GM20431 (cell line): Measurements from ENCODE around the gene MAF.

ENCODE experiments used
- in situ Hi-C: fragments of 300-500 bp; cut with MseI, MboI; formaldehyde crosslinking; loops from one replicate; pipeline ENCODE4 v1.15.0; 2020; ENCODE audit warnings: low sequenced_read_pairs; ENCODE audit not compliant: unreplicated experiment

MAF gene

DNA sequence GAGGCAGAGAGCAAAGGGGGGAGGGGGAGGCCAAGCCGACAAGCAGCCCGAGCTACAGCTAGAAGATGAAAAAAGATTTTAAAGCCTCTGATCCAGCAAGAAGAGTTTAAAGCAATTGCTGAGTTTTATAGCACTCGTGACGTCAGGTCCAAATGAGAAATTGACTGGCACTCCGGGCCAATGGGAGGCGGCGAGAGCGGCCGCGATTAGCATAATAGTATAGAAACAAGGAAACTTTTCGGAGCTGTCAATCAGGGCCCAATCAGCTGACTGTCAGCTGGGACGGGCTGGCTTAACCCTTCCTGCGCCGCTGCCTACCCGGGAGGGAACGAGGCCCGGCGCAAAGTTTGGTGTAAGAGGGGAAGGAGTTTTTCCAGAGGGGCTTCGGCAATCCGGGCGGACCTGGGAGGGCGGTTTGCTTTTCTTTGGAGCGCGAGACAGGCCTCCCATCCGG lies at the start of gene MAF:
TSS of gene MAF (minus strand) at position 100 of the 454 bp plus-strand sequence. CDS start 835 bp downstream, outside the sequence.
- in situ Hi-C loops = no loop called here

DNA sequence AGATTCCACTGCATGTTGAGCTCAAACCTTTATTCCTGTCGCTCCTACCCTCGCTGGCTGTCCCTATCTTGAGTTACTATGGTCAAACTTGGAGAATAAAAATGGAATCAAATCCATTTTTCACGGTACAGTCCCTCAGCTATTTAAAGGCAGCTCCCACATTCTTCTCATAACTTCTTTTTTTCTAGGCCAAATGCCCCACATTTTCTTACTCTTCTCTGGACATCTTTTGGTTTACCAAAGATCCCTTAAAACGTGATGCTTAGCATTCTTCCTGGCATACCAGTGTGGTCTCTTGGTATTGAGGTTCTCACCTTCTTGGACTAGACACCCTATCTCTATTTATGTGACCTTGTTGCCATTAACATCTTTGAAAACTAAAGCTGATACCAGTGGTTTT lies 48.3 kb upstream of the MAF start:
- in situ Hi-C loops = no loop called here

DNA sequence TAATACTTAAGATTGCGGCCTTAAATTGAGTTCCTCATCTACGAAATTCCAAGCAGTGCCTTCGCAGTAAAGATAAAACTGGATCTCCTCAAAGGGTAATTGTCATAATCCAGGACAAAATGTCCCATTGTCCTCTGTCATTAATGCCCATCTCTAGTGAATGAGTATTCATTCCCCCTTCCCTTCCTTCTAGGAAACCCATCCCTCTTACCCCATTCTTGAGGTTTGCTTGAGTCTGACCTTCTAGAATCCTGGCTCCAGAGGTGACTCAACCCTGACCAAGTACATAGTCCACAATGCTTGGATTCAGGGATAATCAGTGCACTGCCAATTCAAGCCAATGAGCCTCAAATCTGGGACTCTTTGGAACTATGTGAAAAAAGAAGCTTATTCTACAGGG lies 47.0 kb upstream of the MAF start:
- in situ Hi-C loops = no loop called here

DNA sequence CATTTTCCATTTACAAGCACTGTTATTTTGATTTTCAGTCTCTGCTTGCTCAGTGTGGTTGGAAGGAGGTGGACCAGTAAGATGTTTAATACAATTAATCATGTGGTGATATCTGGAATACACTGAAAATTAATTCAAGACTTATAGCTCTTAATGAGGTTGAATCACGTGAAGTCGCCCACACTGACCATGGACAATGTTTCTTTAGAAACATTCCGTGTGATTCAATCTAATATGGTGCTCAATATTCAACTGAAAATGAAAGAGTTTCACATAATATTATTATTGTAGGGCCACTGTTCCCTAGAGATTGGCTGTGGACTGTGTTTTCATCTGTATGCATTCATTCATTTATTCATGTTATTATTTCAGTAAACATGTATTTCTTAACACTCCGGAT lies 45.2 kb upstream of the MAF start:
- in situ Hi-C loops = no loop called here

DNA sequence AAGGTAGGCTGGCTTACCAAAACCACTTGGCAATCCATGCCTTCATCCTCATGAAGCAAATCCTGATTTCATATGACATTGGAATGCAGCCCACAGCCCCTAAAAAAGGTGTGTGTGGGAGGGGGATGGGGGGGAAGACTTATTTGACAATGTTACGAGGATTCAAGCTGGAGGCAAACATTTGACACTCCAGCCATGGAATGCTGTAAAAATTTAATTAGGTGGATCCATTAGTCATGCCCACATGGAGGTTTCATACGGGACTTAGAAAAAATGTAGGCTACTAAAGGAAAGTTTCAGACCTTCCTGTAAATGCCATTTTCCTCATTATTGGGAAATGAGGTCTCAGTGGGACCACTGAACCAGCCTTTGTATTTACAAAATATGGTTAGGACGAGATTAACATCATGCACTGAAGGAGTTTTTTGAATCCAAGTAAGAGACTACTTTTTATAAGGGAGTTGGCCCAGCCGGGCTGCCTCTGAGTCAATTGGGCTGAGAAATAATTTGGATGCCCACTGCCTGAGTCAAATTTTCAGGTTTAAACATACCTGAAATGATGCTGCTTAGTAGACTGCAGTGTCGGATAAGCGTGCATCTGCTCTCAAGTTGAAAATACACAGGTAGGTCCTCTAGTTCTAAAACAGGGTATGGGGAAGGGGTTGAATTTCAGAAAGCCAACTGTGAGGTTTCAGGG lies 44.6 kb upstream of the MAF start:
- in situ Hi-C loops = no loop called here

DNA sequence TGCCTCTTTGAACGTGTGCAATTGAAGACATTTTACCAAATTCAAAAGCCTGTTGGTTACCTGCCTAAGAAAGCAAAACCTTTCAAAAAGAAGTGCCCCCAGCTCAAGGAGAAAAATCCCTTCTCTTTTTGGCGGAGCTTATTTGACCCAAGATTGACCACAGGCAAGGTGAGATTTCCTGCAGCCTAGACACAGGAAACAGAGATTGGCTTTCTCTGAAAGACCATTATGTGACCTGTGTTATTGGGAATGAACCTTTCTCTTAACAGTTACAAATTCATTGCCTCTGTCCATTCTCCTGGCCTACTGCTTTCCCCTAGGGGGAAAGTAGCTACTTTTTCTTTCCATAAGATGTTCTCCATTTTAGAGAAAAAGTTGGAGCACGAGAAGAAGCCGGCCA lies 42.1 kb upstream of the MAF start:
- in situ Hi-C loops = no loop called here

DNA sequence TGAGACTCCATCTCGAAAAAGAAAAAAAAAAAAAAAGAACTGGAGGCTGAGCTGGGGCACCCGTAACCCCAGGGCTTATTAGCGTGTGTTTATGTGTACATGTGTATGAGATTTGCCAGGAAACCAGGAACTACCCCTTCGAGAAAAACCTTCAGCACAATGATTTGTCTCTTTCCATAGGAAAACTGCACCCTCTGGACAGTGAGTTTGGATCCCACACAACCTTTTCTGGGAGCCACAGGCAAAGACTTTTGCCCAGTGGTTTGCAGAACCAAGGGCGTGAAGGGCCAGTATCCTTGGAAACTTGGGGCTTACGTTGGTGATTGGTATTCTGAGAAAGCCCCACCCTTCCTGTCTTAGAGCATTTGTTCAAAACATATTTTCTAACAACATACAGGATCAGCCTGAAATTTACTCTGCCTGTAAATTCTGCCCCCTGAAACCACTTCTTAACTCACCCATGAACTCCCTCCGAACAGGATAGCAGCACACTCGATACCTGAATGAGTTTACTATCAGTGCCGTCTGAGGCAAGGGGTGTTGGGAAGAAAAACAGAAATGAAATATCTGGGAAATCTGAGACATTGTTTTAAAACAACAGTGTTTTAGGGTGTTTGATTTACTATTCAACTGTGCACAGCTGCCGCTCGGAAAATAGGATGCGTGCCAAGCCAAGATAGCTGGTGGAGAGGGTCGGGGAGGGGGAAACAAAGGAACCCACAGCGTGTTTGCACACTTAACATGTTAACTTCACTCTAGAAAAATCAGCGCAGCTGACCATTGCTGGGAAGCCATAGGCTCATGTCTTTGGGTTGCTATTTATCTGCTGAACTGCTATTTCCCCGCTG lies 40.2 kb upstream of the MAF start:
- in situ Hi-C loops = no loop called here

DNA sequence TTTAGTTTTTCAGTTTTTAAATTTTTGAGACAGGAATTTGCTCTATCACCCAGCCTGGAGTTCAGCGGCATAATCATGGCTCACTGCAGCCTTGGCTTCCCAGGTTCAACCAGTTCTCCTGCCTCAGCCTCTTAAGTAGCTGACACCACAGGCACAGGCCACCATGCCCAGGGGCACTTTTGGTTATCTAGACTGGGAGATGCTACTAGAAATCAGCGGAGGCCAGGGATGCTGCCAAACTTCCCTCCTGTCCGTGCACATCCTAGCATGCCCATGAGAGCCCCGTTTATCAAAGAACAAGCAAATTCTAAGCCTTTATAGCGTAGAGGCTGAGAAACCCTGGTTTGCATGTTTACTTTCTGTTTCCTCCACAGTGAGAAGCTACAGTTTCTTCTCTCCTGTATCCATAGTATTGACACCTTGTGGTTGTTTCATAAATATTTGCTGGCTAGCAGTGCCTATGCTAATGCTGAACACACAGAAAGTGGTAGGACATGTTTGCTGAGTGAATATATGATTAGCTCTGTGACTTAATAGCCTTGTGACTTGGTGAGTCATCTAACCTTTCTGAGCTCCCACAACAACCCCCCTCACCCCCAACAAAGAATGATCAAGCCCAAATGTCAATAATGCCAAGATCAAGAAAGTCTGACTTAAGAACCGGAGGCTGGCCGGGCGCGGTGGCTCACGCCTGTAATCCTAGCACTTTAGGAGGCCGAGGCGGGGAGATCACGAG lies 39.2 kb upstream of the MAF start:
- in situ Hi-C loops = no loop called here

DNA sequence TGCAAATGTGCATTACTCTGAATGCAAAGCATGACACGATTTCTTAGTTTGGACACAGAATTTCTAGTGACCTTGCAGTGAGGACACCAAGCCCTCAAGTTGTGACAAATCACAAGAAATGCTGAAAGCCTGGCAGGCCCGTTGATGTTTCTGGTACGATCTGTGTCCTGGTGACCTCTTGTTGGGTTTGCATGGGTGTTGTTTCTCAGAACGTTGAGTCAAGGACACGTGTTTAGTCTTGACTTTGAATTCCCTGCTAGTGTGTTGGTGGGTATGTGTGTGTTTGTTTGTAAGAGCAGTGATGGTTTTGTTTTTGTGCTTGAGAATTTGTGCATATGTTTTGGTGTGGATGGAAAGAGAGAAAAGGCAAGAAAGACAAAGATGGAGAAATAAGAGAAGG lies 37.8 kb upstream of the MAF start:
- in situ Hi-C loops = no loop called here

DNA sequence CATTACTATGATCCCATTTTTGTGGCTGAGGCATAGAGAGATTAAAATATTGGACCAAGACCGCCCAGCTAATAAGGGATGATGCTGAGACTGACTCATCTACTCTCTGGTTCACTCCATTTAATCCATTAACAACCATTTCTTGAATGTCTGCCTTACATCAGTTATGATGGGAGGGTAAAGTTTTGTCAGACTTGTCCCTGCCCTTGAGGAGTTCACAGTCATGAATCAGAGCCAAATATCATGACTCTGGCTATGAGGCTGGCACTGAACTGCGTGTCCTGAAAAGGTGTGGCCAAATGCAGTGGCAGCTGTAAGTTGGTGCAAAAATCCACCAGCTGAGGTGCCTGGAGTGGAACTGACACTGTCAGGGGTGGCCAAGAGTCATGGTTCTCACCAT lies 35.0 kb upstream of the MAF start:
- in situ Hi-C loops = no loop called here

DNA sequence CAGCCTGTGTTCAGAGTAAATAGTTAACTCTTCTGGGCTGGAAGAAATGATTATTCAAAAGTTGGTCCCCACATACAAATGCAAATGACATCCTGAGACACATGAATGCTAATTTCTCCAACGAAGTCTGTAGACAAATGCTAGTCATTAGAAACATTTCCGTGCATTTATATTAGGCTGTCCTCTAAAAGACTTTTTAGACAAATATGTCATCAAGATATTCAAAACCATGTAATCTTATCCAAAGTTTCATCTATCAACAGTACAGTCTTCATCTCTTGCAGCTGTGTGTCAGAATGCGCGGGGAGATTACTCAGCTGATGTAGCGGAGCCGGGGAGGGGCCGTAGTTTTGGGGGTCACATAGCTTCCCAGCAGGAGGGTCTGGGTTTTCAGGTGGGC lies 33.8 kb upstream of the MAF start:
- in situ Hi-C loops = no loop called here

DNA sequence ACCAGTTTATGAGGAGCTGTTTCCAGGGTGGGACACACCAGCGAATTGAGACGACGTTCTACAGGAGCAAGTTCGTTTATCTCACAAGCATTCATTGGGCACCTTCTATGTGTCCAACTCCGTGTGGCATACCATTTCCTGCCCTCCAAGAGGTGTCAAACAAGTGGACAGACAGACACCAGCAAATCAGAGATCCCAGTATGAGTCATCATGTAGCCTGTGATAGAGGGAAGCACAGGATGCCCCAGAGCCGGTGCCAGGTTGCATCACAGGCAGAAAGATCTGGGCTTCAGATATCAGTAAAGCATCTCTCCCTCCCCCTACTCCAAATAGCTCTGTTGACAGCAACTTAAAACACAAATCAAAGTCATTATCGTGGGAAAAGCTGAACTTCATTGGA lies 31.8 kb upstream of the MAF start:
- in situ Hi-C loops = no loop called here

DNA sequence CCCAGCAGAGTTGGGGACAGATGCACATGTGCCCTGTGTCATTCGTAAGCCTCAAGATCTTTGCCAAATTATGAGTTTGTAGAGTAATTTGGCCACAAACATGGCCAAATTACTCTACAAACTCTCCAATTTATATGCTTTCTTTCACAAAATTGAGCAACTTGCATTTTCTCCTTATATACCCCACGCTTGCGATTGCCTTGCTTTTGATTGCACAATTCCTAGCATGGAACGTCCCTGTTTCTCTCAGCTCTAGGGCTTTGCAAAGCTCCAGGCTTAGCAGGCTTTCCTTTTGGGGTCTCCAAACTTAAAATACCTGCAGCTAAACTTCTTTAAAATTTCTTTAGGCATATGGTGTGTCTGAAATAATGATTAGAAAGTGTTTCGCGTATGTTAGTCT lies 28.5 kb upstream of the MAF start:
- in situ Hi-C loops = no loop called here

DNA sequence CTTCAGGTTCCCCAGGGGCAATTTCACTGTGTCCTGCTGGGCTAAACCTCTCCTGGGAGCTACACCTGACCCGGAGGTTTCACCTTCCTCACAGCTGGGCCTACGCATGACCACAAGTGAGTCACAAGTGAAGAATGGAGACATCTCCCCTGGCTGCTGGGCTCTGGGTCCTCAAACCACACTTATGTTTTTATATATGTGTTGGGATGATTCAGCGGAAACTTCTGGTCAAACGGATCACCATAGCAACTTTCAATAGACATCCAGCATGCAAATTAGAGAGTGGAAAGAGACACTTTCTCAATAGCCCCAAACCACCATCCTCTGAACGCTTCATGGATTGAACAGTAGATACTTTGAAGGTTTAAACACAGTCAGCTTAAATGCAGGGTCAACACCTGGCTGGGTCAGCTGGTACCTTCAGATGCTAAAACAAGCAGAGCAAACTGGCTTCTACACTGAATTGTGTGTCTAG lies 28.0 kb upstream of the MAF start:
- in situ Hi-C loops = no loop called here

DNA sequence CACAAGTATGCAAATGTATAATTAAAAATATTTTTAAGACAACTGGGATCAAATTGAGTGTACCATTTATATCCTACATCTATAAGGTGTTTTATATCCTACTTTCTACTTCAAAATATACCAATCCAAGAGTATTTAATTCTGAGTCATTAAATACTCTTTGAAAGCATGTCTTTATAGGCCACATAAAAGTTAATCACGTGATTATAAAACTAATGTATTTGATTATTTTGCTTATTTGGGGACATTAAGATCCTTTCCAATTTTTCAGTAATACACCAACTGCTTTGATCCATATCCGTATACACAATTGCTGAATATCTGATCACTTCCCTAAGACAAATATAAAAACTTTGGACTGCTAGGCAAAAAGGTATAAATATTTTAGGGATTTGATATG lies 26.6 kb upstream of the MAF start:
- in situ Hi-C loops = no loop called here

DNA sequence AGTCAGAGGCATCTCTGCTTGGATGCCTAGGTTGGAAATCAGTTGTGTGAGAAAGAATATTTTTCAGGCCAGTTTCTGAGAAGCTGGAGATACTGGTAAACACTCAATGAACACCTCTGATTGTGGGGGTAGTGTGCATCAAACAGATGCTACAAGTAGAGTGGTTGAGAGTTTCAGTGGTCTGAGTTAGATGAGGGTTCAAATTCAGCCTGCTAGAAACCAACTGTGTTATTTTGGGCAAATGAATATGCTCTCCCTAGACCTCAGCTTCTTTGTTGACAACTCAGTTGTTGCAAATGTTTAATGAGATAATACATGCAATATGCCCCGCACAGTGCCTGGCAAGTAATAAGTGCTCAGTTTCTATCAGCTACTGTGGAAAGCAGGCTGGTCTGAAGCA lies 25.2 kb upstream of the MAF start:
- in situ Hi-C loops = no loop called here

DNA sequence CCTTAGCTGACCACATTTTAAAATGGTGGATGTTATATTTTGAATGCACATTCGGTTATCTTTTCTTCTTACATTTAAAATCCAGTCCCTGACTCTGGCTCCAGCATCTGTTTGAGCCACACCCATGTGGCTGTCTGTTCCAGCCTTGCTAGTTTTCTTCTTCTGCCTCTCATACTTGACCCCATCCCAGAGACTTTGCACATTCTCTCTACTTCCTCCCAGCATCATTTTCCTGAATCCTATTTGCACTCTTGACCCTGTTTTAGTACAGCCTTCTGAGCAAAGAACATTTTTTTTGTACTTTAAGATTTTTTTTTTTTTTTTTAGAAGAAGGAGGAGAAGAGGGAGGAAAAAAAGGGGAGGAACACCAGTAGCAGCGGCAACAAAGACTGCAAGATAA lies 23.3 kb upstream of the MAF start:
- in situ Hi-C loops = no loop called here

DNA sequence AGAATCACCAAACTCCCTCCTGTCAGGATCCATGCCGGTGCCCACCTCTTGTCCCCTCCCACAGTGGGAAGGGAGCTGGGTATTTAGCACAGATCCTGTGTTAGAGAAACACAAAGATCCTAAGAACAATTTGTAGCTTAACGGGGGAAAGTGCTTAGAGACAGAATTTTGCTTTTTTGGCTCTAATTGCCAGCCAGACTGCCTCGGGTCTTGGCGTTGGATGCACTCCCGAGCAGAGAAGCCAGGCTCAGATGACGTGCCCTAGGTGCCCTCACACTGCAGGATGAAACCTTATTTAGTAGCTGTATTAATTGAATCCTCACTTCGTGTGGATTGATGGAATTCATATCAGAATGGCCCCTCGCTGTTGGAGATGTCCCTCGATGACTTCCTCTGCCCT lies 22.5 kb upstream of the MAF start:
- in situ Hi-C loops = no loop called here

DNA sequence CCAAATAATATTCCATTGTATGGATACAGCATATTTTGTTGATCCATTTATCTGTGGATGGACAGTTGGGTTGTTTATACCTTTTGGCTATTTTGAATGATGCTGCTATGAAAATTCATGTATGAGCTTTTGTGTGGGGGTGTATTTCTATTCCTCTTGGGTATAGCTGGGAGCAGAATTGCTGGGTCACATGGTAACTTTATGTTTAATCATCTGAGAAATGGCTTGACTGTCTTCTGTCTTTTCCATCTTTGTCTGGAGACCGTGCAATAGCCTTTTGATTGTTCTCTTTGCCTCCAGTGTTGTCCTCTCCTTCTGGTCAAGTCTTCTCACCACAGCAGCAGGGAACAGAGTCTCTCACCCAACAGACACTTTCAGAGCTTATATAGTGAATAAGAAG lies 20.5 kb upstream of the MAF start:
- in situ Hi-C loops = no loop called here

DNA sequence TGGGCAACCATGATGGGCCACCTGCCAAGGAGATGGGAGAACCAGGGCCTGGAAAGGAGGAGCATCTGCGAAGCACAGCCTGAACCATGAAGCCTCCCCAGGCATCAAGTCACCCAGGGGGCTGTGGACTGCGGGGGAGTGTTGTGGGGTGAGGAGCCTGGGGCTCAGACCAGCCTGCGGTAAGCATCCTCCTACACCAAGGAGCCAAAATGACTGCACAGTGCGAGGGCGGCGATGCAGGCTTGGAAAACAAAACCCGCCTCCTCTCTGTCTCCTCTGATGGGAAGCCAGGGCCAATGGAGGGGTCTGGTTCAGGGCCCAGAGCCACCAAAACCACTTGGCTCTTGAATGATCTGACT lies 18.1 kb upstream of the MAF start:
- in situ Hi-C loops = no loop called here
